ENCODE measurements around the gene HPSE2.

The HPSE2 gene

GRCh38 chr10:98433881-98434732, 801.5 kb downstream of the HPSE2 start:
- no peak for FAIRE-seq
- no peak for DNase-seq (ENCODE audit: insufficient read length, low spot score)
- TF ChIP-seq SPI1 (IDR thresholded peaks at IDR 0.05; ENCODE audit: low read depth, low read length): no peak

GRCh38 chr10:98433371-98433770, 802.3 kb downstream of the HPSE2 start:
- DNase-seq (ENCODE audit: insufficient read length, low spot score) (no peak), FAIRE-seq (no peak)
- TF ChIP-seq SPI1 (IDR thresholded peaks at IDR 0.05; ENCODE audit: low read depth, low read length) (no peak), TAF1 (IDR thresholded peaks at IDR 0.05; ENCODE audit: low read depth, low read length) (no peak), POU2F2 (IDR thresholded peaks at IDR 0.05; ENCODE audit: low read depth, low read length) (no peak), PAX5 (IDR thresholded peaks at IDR 0.05; ENCODE audit: insufficient read depth, low read length, severe bottlenecking) (no peak), POLR2AphosphoS5 (IDR thresholded peaks at IDR 0.05; ENCODE audit: low read depth, low read length) (no peak), POLR2A (IDR thresholded peaks at IDR 0.05; ENCODE audit: low read depth, low read length) (no peak)

- TF ChIP-seq TAF1 (IDR thresholded peaks at IDR 0.05; ENCODE audit: low read depth, low read length): no peak
- no peak for TF ChIP-seq POLR2AphosphoS5 (IDR thresholded peaks at IDR 0.05; ENCODE audit: low read depth, low read length)
- no peak for TF ChIP-seq SPI1 (IDR thresholded peaks at IDR 0.05; ENCODE audit: low read depth, low read length)
- TF ChIP-seq PAX5 (IDR thresholded peaks at IDR 0.05; ENCODE audit: insufficient read depth, low read length, severe bottlenecking): no peak
- TF ChIP-seq POU2F2 (IDR thresholded peaks at IDR 0.05; ENCODE audit: low read depth, low read length): no peak
- no peak for TF ChIP-seq POLR2A (IDR thresholded peaks at IDR 0.05; ENCODE audit: low read depth, low read length)
- FAIRE-seq: no peak
- no peak for DNase-seq (ENCODE audit: insufficient read length, low spot score)
These were observed 803.3 kb downstream of the HPSE2 start for GRCh38 chr10:98432330-98432729.

- TF ChIP-seq SPI1 (IDR thresholded peaks at IDR 0.05; ENCODE audit: low read depth, low read length): no peak
- TF ChIP-seq PAX5 (IDR thresholded peaks at IDR 0.05; ENCODE audit: insufficient read depth, low read length, severe bottlenecking): no peak
- DNase-seq (ENCODE audit: insufficient read length, low spot score) (no peak), FAIRE-seq (no peak)
These were observed 804.6 kb downstream of the HPSE2 start for GRCh38 chr10:98431016-98431415.

GRCh38 chr10:98430427-98430826, 805.2 kb downstream of the HPSE2 start:
- FAIRE-seq (no peak), DNase-seq (ENCODE audit: insufficient read length, low spot score) (no peak)
- TF ChIP-seq PAX5 (IDR thresholded peaks at IDR 0.05; ENCODE audit: insufficient read depth, low read length, severe bottlenecking): no peak
- TF ChIP-seq SPI1 (IDR thresholded peaks at IDR 0.05; ENCODE audit: low read depth, low read length): no peak
- TF ChIP-seq POLR2A (IDR thresholded peaks at IDR 0.05; ENCODE audit: low read depth, low read length): no peak
- TF ChIP-seq TAF1 (IDR thresholded peaks at IDR 0.05; ENCODE audit: low read depth, low read length): no peak
- TF ChIP-seq POLR2AphosphoS5 (IDR thresholded peaks at IDR 0.05; ENCODE audit: low read depth, low read length): no peak
- no peak for TF ChIP-seq POU2F2 (IDR thresholded peaks at IDR 0.05; ENCODE audit: low read depth, low read length)

GRCh38 chr10:98429320-98430072, 806.2 kb downstream of the HPSE2 start:
- DNase-seq (ENCODE audit: insufficient read length, low spot score): no peak
- TF ChIP-seq POLR2AphosphoS5 (IDR thresholded peaks at IDR 0.05; ENCODE audit: low read depth, low read length) (no peak), SPI1 (IDR thresholded peaks at IDR 0.05; ENCODE audit: low read depth, low read length) (no peak), TAF1 (IDR thresholded peaks at IDR 0.05; ENCODE audit: low read depth, low read length) (no peak), PAX5 (IDR thresholded peaks at IDR 0.05; ENCODE audit: insufficient read depth, low read length, severe bottlenecking) (no peak), POU2F2 (IDR thresholded peaks at IDR 0.05; ENCODE audit: low read depth, low read length) (no peak), POLR2A (IDR thresholded peaks at IDR 0.05; ENCODE audit: low read depth, low read length) (no peak)
- no peak for FAIRE-seq

GRCh38 chr10:98427011-98427515, 808.6 kb downstream of the HPSE2 start:
- no peak for DNase-seq (ENCODE audit: insufficient read length, low spot score)
- FAIRE-seq: no peak
- TF ChIP-seq PAX5 (IDR thresholded peaks at IDR 0.05; ENCODE audit: insufficient read depth, low read length, severe bottlenecking): no peak
- no peak for TF ChIP-seq POLR2A (IDR thresholded peaks at IDR 0.05; ENCODE audit: low read depth, low read length)
- no peak for TF ChIP-seq TAF1 (IDR thresholded peaks at IDR 0.05; ENCODE audit: low read depth, low read length)
- TF ChIP-seq POU2F2 (IDR thresholded peaks at IDR 0.05; ENCODE audit: low read depth, low read length): no peak
- TF ChIP-seq SPI1 (IDR thresholded peaks at IDR 0.05; ENCODE audit: low read depth, low read length): no peak
- TF ChIP-seq POLR2AphosphoS5 (IDR thresholded peaks at IDR 0.05; ENCODE audit: low read depth, low read length): no peak

- FAIRE-seq (peak; percentile 85), DNase-seq (ENCODE audit: insufficient read length, low spot score) (peak; percentile 72)
- TF ChIP-seq SPI1 (IDR thresholded peaks at IDR 0.05; ENCODE audit: low read depth, low read length): no peak
- no peak for TF ChIP-seq POU2F2 (IDR thresholded peaks at IDR 0.05; ENCODE audit: low read depth, low read length)
- no peak for TF ChIP-seq TAF1 (IDR thresholded peaks at IDR 0.05; ENCODE audit: low read depth, low read length)
- no peak for TF ChIP-seq POLR2AphosphoS5 (IDR thresholded peaks at IDR 0.05; ENCODE audit: low read depth, low read length)
- no peak for TF ChIP-seq PAX5 (IDR thresholded peaks at IDR 0.05; ENCODE audit: insufficient read depth, low read length, severe bottlenecking)
- TF ChIP-seq POLR2A (IDR thresholded peaks at IDR 0.05; ENCODE audit: low read depth, low read length): no peak
These were observed 809.9 kb downstream of the HPSE2 start for GRCh38 chr10:98425511-98426352.

All from GM12891 (cell line).